WERI-Rb-1 (cell line): ENCODE results near the gene LCE3C.

Source experiments
- DNase-seq: peaks from one replicate; pipeline ENCODE4 v3.0.0-alpha.2; 2020
- H3K27ac ChIP-seq: fragments of 250-450 bp; sonication (Bioruptor Pico); 2 replicates; pipeline ENCODE4 v1.5.1; 2020; ENCODE audit warnings: mild to moderate bottlenecking, moderate library complexity
- H3K27me3 ChIP-seq: fragments of 250-450 bp; sonication (Bioruptor Pico); 2 replicates; pipeline ENCODE4 v1.5.1; 2021; ENCODE audit warnings: mild to moderate bottlenecking, low read depth, moderate library complexity; ENCODE audit not compliant: insufficient read depth, severe bottlenecking
- H3K36me3 ChIP-seq: fragments of 250-450 bp; sonication (Bioruptor Pico); 2 replicates; pipeline ENCODE4 v1.5.1; 2020; ENCODE audit warnings: mild to moderate bottlenecking, moderate library complexity
- H3K4me3 ChIP-seq: 2 replicates; pipeline ENCODE4 v1.5.1; 2011; ENCODE audit warnings: low read depth, mild to moderate bottlenecking, control low read depth, low read length
- H3K9me3 ChIP-seq: fragments of 250-450 bp; sonication (Bioruptor Pico); 2 replicates; pipeline ENCODE4 v1.5.1; 2021; ENCODE audit warnings: mild to moderate bottlenecking, moderate library complexity; ENCODE audit not compliant: severe bottlenecking
- CTCF ChIP-seq: IDR thresholded peaks from 2 replicates; pipeline ENCODE4 v1.5.1; 2011; ENCODE audit warnings: low read depth, mild to moderate bottlenecking, control low read depth, inconsistent platforms, low read length

Gene LCE3C

GRCh38 chr1:152645146-152645545 lies 45.1 kb downstream of the LCE3C start:
- Histone ChIP-seq H3K4me3 (no peak overlapping the region), H3K27ac (no peak overlapping the region), H3K27me3 (peaks cover 100% of the 10 kb centered on the region), H3K36me3 (no peaks in the 10 kb centered on the region), H3K9me3 (peaks cover 5% of the 10 kb centered on the region)
- no peak for DNase-seq
- TF ChIP-seq CTCF, result no peak

GRCh38 chr1:152646656-152647055 lies 46.6 kb downstream of the LCE3C start:
- no peak for TF ChIP-seq CTCF
- Histone ChIP-seq H3K27ac (no peak overlapping the region), H3K9me3 (peaks cover 3% of the 10 kb centered on the region), H3K36me3 (no peaks in the 10 kb centered on the region), H3K27me3 (peaks cover 98% of the 10 kb centered on the region), H3K4me3 (no peak overlapping the region)
- no peak for DNase-seq
